Stimulated activated CD4-positive, alpha-beta T cell treated with anti-CD3 and anti-CD28 coated beads, TNF-alpha, amount 100 ng/mL, for 48 hours (primary cell): Measurements from ENCODE around the gene TTC7B.
"Not testable (repeated sequence)": the region's sequence is repeated elsewhere in the genome, so short reads cannot be mapped to it uniquely, and the experiment has no call there.

Experiments used
- DNase-seq, 3 donors: peaks; one replicate each; pipeline ENCODE4 v3.0.0-alpha.2; 2020; ENCODE audit warnings: low read depth in 3 of 3

TTC7B gene

DNA sequence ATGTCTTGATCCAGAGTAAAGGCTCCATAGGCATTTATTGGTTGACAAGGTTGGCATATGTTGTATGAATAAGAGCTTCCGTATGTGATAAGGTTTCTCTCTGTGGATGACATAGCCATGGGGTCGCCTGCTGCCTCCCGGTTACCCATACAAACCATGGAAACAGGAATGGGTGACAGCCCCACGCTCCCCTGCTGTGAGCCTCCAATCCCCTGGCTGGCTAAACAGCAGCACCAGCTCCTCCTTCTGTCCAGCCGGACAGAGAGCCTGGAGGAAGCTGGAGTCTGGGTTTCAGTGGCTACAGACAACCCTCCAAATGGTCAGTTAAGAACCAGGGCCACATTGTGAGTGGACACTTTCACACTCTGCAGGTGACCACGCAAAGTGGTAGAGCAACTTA, 288.3 kb downstream of the TTC7B start:
- no peak for DNase-seq

DNA sequence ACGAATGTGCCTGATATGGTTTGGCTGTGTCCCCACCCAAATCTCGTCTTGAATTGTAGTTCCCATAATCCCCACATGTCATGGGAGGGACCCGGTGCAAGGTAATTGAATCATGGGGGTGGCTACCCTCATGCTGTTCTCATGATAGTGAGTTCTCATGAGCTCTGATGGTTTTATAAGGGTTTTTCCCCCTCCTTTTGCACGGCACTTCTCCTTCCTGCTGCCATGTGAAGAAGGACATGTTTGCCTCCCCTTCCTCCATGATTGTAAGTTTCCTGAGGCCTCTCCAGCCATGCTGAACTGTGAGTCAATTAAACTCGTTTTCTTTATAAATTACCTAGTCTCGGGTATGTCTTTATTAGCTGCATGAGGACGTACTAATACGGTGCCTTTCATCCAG, 289.7 kb downstream of the TTC7B start:
- not testable (repeated sequence) for DNase-seq

DNA sequence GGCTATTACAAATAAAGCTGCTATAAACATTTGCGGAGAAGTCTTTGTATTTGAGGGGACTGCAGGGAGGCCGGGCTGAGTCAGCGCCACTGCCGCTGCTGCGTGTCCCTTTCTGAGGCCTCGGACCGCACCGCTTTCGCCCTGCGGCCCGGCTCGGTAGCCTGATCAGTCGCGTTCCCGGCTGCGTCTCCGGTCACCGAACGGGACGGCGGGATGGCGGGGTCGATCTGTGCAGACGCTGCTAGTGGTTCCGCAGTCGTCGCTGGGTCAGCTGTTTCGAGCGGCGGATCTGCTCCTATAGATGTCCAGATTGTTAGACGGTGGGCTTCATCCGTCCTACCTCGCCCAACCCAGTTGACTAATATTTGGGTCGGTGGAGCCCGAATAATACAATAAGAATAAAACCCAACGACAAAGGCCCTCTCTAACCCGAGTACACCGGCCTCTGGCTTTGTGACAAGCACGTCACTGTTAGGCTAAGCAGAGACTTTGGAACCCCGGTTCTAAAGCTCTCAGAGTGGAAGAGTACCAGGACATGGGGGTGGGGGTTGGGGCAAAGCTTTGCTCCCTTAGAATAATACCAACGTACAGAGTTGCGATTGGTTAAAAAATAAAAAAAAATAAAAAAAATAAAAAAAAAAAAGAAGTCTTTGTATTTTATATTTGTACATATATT, 290.7 kb downstream of the TTC7B start:
- not testable (repeated sequence) for DNase-seq

DNA sequence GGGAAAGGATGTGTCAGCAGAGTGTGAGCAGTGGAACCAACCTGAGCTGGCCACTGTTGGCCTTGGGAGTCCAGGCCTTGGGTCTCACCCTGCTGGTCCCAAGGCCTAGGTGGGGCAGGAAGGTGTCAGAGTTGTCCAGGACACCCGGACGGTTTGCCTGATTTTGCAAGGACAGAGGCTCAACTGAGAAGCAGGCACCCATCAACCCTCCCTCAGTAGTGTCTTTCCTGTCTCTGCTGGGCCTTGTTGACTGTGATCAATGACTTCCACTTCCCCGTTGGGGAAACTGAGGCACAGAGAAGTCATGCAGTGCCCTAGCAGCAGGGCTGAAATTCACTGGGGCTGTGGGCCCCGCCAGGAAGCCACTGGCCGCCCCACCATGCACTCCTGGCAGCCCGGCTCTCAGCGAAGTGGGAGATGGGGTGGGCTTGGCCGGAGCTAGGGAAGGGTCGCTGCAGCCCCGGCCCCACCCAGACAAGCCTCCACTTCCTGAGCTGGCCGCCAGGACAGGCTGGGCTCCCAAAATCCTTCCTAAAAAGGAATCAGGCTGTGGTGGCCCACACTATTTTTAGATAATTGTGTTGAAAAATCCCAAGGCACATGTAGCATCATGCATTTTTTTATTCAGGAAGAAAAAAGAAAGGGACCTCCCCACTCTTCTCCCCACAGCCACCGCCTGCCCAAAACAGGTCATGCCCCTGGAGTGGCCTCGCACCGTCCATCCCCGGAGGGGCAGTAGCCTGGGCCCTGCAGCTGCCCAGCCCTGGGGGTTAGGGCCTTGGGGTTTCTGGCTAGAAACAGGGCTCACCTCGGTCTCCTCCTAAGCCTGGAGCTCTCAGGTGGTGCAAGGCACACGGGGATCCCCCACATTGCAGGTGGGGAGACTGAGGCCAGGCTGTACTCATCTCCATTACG, 292.0 kb downstream of the TTC7B start:
- DNase-seq = no peak

DNA sequence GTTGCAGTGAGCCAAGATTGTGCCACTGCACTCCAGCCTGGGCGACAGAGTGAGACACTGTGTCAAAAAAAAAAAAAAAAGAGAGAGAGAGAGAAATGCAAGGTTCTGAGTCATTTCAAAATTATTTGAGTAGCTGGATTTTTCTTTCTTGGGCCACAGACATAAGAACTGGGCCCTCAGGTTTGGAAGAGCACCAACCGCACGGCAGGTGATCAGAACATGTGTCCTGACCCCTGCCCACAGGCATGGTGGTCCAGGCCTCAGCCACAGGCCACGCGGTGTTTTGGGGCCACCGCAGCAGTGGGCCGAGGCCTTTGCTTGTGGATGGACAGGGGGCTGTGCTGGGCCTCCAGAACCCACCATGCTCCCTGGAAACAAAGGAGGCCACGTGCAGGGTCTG, 292.7 kb downstream of the TTC7B start:
- DNase-seq = no peak

DNA sequence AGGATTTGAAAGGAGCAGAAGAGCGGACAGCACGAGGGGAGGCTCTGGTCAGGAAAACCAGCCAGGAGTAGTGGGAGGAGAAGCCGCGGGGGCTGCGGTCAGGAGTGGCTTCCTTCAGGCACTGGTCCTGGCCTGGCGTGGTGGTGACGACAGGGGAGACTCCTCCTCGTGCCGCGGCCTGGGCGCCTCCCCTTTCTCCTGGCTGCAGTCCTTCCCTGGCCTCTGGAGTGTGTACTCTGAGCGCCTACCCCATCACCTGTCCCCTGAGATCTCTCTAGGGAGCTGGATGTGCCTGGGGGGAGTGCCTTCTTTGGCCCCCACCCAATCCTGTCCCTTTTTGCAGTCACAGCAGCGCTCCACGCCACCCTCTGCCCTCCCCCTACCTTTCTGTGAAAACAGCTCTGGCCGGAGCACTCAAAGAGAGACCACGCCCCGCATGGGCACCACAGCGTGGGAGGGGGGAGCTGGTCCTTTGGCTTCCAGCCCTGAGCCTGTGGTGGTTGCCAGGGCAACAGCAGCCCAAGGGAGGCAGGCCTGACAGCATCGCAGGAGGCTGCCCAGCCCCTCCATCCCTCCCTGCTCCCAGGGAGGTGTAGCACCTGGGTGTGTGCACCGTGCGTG, 293.5 kb downstream of the TTC7B start:
- no peak for DNase-seq

DNA sequence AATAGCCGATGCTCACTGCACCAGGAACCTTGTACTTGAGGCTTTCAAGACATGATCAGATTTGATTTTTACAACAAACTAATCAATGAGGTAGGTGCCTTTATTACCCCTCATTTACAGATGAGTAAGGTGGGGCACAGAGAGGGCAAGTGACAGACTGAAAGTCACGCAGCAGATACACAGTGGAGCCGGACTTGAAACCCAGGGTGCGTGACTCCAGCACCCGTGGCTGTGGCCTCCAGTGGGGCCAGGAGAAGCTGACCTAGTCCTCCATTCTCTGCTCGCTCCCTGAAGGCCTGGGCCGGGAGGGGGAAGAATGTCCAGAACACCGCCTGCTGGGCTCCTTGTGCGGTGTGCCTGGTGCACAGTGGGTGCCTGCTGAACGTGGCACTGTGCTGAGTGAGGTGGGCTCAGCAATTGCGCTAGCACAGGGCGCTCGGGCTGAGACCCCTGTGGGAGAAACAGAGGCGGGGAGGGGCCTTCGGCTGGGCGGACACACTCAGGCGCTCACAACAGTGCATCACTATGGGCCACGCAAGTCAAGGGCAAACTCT, 294.2 kb downstream of the TTC7B start:
- DNase-seq = no peak

DNA sequence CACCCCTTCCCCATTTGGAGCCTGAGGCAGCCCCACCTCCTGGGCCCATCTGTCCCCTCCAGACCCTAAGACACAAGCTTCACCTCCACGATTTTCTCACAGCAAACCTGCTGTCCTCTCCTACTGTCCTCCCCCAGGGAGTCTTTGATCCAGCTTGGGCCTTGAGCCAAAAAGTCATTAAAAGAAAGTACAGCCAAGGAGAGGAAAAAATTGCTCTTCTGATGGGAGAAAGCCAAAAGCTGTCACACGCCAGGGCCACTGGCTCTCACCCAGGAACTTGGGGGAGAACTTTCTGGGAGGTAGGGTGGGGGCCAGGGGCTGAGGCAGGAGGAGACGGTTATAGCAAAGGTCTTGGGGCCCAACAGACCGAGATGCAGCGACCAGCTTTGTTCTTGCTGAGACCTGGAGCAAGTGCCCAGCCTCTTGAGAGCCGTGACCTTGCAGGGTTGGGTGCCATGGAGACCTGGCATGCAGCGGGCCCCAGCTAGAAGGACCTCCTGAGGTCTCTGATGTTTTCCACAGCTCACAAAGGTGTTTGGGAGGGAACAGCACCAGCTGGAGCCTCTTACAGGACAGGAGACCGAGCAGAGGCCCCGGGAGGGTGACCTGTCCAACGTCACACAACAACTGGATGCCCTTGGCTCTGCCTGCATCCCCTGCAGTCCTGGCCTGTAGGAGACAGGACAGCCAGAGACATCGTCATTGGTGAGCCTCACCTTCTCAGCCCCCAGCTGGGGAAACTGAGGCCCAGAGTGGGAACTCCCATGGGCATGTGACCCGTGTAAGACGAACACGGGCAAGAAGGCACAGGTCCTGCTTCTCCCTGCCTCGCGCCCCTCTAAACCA, 294.9 kb downstream of the TTC7B start:
- no peak for DNase-seq

DNA sequence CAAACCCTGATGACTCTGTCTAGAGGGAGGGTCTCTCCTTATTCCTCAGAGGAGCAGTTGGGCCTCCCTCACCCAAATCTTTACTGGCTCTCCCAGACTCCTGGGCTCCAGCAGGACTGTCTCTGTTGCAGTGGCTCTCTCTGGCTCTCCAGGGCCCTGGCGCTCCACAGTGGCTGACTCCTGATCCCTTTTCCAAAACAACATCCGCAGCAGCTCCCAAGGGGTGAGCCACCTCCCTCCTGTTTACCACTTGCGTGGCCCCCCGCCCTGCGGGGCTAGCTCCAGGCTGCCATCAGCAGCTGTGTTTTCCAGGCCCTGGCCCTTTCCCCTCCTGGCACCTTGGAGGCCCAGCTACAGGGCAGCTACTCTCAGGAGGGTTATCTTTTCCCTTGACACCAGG, 295.9 kb downstream of the TTC7B start:
- DNase-seq = no peak

DNA sequence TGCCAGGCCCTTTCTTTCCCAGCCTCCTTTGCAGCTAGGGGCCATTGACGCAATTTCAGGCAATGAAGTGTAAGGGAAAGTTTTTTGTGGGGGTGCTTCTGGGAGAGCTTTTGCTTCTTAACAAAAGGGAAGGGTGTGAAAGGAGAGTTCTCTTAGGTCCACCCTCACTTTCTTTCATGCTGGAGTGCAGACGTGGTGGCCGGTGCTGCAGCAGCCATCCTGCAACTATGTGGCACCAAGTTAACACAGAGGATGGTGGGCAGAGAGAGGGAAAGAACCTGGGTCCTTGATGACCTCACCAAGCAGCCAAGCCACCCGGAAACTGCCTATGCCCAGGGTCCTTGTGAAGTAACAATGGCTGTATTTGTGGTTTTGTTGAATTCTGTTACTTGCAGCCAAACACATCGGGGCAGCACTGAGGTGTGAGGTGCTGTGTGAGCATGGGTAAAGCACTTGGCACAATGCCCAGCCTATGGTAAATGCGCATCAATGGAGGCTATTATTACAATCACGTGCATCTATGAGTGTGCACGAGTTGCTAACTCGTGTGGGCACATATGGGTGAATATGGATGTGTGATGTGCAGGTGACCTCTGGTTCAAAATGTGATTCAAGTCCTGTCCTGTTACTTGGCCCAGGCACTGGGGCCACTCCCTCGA, 296.8 kb downstream of the TTC7B start:
- DNase-seq = no peak

DNA sequence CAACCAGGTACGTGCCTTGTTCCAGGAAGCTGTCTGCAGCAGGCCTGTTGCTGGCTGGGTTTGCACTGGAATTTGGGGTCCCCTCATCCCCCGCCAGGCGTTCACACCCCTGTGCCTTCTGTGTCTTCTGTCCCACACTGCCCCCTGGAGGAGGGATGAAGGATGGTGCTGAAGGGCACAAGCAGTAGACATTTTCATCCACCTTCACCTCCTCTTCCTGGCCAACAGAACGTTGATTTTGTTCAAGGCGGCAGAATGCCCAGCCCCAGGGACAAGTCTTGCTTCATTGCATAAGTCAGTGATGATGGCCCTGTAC, 297.3 kb downstream of the TTC7B start:
- DNase-seq = peak; percentile 23 to 41 (median 33)

DNA sequence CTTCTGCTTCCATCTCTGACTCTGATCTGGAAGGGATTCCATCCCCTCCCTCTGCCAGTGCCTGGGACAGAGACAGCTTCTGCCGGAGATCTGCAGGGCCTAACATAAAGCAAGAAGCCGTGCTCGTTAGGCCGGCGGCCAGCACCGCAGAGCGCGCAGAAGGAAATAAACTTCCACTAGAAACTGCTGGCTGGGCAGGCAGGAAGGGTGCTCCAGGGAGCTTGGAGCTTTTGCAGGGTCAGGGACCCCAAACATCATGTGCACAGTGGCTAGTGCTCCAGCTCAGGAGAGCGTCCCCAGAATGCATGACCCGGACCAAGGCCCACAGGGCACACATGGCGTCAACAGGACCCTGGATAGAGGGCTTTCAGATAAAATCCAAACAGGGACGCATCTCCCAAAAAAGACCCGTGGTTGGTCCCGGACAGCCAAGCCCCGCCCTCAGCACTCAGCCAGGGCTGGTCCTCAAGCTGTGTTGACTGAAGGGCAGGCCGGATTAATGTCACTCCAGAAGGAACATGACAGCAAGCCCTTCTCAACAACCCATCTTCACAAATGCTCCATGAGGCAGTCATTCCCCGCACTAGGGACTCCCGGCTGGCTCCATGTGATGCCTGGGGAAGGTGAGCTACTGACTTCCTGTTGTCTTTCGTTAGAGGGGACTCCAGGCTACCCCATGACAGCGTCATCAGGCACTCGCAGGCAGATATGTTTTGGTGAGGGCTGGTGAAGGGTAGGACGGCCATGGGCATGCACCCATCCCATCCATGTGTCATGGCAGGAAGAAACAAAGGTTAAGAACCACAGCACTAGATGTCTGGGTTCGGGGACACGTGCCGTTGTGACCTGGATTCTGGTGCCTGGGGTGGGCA, 297.9 kb downstream of the TTC7B start:
- DNase-seq = no peak

DNA sequence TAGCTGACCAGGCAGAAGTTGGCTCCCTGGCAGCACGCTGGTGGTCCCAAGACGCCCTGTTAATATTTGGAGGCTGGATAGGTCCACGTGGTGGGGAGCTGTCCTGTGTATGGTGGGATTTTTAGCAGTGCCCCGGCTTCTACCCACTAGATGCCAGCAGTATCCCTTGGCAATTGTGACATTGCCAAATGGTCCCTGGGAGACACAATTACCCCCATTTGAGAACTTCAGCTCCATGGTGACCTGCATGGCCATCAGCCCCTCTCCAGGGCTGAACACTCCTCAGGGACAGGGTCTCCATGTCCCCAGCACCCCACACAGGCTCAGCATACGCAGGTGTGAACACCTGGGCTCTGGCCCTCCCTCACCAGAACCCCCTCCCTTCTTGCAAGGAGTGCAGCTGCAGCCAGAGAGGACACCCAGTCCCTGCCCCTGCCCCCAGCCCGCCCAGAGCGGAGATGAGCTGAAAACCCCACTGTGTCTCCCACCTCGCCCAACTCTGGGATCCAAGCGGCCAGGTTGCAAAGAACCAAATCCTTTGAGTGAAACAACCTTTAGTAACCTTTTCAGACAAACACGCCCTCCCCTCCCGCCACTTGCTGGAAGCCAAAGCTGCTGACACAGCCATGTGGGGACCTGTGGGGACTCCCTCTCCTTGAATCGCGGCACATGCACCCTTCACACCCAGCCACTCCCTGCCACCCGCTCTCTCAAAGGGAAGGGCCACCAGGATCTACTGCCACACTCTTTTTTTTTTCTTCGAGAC, 299.0 kb downstream of the TTC7B start:
- no peak for DNase-seq

DNA sequence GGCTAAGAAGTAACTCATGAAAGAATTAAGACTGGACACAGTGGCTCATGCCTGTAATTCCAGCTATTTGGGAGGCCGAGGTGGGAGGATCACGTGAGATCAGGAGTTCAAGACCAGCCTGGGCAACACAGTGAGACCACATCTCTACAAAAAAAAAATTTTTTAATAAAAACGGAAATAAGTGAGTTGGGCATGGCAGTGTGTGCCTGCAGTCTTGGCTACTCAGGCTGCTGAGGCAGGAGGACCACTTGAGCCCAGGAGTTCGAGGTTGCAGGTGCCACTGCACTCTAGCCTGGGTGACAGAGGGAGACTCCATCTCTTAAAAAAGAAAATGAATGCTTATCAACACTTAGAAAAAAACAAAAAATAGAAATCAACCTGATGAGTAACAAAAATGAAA, 301.7 kb downstream of the TTC7B start:
- DNase-seq = no peak

DNA sequence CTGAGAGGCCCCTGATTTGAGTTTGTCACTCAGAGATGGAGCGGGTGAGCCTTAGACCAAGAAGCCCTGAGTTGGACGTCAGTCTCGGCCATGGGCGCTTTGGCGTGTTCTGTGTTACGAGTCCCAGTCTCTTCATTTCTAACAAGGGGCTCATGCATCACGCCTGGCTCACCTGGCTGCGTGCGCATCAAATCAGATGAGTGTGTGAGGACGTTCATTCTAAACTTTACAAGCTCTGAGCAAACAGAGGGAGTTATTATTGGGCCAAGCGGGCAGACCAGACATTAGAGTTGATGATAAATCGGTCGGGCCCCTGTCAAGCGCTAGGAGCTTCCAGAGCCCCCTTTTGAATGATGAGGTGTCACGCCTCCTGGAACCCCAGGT, 302.2 kb downstream of the TTC7B start:
- no peak for DNase-seq

DNA sequence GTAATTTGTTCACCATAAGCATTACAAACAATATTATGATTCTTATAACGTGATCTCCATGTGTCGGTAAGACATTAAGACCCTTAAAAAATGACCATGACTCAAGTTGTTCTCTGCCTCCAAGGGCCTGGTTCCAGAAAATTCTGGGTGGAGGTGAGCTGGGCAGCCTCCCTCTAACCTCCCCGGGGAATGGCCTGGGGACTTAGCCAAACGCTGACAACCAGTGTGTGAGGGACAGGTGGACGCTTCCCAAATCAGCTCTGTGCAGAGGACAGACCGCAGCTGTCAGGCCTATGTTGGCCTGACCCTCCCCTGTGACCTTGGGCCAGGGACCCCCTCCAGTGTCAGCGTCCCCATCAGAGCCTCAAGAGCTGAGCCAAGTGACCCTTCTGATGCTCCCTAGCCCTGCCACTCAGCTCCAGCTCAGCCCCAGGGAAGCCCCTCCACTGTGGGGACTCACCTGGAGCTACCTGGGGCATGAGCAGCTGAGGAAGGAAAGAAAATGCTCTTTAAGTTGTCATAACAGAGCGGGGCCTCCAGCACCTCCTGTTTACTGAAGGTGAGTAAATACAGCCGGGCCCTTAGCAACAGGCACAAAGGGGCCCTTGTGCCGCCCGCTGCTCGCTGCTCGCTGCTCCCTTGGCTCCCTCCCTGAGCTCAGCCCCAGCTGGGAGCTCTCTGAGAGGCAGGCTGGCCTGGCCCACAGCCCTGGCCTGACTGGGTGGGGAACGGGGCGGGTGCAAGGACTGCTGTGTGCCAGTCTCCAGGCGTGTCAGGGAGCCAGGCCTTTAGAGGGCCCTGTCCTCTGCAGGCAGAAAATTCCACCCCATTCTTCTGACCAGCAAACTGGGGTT, 302.8 kb downstream of the TTC7B start:
- DNase-seq = no peak

DNA sequence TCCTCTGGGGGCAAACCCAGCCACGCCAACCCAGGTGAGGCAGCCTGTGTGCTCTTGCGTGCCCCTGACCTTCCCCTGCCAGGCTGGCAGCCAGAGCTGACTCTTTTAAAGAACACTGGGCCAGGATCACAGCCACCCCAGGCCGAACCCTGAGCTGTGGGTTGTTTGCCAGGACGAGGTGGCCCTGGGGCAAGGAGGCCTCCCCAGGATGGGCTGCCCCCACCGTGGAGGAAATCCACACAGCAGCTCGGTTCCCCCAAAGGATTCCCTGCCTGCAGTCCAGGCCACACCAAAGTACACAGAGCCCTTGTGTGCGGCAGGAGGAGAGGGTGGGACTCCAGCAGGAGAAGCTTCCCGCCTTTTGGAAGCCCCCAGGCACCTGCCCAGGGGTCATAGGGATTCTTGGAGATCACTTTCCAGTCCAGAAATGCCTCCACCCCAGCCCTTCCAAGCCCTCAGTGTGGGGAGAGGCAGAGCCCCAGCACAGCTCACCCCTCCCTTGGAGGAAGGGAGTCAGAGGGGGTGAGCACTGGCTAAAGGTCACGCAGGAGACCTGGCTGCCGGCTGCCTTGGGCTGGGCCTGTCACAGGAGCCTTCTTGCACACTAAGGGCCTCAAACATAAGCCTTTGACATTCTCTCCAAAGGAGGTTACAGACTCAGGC, 303.8 kb downstream of the TTC7B start:
- no peak for DNase-seq

DNA sequence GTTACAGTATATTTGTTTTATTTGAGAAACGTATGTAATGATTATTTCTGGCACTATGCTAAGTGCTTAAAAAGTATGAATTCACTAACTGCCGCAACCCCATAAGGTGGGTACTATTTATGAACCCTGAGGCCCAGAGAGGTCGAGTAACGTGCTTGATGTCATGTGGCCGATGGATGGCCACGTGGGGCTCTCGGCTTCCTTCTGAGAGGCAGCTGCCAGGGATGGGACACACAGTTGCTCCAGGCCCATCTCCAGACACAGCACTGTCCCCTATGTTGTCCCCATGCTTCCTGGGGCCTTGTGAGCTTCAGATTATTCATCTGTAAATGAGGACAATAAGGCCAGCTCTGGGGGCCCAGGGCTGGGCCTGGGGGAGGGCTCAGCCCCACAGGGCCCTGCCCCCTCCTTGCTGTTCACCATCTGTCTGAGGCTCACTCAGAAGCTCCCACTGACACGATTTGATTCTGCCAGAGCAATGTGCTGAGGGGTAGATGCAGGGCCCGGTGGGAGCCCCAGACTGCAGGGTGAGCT, 304.4 kb downstream of the TTC7B start:
- no peak for DNase-seq
